ENCODE measurements around the gene CYP2C18.
"Not testable (repeated sequence)": the region's sequence is repeated elsewhere in the genome, so short reads cannot be mapped to it uniquely, and the experiment has no call there.

CYP2C18 gene

DNA sequence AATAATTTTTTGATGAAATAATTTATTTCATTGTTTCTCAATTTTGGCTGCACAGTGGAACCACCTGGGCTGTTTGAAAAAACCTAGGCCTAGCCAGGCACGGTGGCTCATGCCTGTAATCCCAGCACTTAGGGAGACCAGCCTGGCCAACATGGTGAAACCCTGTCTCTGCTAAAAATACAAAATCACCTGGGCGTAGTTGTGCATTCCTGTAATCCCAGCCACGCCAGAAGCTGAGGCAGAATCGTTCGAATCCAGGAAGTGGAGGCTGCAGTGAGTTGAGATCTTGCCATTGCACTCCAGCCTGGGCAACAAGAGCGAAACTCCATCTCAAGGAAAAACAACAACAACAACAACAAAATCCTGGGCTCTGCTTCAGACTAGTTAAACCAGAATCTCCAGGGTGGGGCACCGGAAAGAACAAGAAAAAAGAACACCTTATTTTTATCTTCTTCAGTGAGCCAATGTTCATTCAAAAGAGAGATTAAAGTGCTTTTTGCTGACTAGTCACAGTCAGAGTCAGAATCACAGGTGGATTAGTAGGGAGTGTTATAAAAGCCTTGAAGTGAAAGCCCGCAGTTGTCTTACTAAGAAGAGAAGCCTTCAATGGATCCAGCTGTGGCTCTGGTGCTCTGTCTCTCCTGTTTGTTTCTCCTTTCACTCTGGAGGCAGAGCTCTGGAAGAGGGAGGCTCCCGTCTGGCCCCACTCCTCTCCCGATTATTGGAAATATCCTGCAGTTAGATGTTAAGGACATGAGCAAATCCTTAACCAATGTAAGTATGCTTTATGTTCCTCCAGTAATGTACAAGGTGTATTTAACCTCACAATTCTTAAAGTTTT, at the start of gene CYP2C18:
Gene CYP2C18, plus strand, starts transcription at position 516 of the 841 bp plus-strand sequence. Its CDS starts 91 bp downstream, at position 607.
- Histone ChIP-seq H3K27ac (no peak within 1 kb of the TSS), H2AFZ (ENCODE audit: low read depth) (no peak within 1 kb of the TSS), H4K20me1 (ENCODE audit: insufficient read depth) (no peaks in the 10 kb centered on the region), H3K27me3 (ENCODE audit: insufficient read depth, low read depth) (no peaks in the 10 kb centered on the region), H3K36me3 (ENCODE audit: insufficient read depth) (no peaks in the 10 kb centered on the region), H3K79me2 (ENCODE audit: insufficient read depth, low read depth) (no peaks in the 10 kb centered on the region), H3K4me2 (no peak within 1 kb of the TSS), H3K9ac (no peak within 1 kb of the TSS), H3K4me3 (IDR thresholded peaks at IDR 0.05; ENCODE audit: insufficient read depth, low read depth, low read length) (no peak within 1 kb of the TSS), H3K4me1 (ENCODE audit: low read depth, poor library complexity, severe bottlenecking) (no peaks in the 10 kb centered on the region)
- TF ChIP-seq, protein P1, sequence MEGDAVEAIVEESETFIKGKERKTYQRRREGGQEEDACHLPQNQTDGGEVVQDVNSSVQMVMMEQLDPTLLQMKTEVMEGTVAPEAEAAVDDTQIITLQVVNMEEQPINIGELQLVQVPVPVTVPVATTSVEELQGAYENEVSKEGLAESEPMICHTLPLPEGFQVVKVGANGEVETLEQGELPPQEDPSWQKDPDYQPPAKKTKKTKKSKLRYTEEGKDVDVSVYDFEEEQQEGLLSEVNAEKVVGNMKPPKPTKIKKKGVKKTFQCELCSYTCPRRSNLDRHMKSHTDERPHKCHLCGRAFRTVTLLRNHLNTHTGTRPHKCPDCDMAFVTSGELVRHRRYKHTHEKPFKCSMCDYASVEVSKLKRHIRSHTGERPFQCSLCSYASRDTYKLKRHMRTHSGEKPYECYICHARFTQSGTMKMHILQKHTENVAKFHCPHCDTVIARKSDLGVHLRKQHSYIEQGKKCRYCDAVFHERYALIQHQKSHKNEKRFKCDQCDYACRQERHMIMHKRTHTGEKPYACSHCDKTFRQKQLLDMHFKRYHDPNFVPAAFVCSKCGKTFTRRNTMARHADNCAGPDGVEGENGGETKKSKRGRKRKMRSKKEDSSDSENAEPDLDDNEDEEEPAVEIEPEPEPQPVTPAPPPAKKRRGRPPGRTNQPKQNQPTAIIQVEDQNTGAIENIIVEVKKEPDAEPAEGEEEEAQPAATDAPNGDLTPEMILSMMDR (conservative IDR thresholded peaks at IDR 0.05; ENCODE audit: low read depth, low read length) = no peak

DNA sequence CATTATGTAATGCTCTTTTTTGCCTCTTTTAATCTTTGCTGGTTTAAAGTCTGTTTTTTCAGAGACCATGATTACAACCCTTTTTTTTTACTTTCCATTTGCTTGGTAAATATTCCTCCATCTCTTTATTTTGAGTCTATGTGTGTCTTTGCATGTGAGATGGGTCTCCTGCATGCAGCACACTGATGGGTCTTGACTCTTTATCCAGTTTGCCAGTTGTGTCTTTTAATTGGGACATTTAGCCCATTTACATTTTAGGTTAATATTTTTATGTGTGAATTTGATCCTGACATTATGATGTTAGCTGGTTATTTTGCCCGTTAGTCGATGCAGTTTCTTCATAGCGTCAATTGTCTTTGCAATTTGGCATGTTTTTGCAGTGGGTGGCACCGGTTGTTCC, 45.4 kb upstream of the CYP2C18 start:
- not testable (repeated sequence) for H4K20me1 ChIP-seq (ENCODE audit: insufficient read depth); H3K27ac ChIP-seq; H3K4me1 ChIP-seq (ENCODE audit: low read depth, poor library complexity, severe bottlenecking); H3K4me2 ChIP-seq; H3K79me2 ChIP-seq (ENCODE audit: insufficient read depth, low read depth); H3K4me3 ChIP-seq (IDR thresholded peaks at IDR 0.05; ENCODE audit: insufficient read depth, low read depth, low read length); H3K27me3 ChIP-seq (ENCODE audit: insufficient read depth, low read depth); H3K36me3 ChIP-seq (ENCODE audit: insufficient read depth); H2AFZ ChIP-seq (ENCODE audit: low read depth); H3K9ac ChIP-seq

DNA sequence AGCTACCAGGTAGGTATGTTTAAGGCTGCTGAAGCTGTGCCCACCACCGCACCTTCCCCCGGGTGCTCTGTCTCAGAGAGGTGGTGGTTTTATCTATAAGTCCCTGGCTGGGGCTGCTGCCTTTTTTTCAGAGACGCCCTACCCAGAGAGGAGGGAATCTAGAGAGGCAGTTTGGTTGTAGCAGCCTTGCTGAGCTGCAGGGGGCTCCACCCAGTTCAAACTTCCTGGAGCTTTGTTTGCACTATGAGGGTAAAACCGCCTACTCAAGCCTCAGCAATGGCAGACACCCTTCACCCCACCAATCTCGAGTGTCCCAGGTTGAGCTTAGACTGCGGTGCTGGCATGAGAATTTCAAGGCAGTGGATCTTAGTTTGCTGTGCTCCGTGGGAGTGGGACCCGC, 43.6 kb upstream of the CYP2C18 start:
- Histone ChIP-seq H3K27ac (no peak overlapping the region), H3K9ac (no peak overlapping the region), H3K4me2 (no peak overlapping the region), H2AFZ (ENCODE audit: low read depth) (no peak overlapping the region), H3K36me3 (ENCODE audit: insufficient read depth) (no peaks in the 10 kb centered on the region), H3K4me3 (IDR thresholded peaks at IDR 0.05; ENCODE audit: insufficient read depth, low read depth, low read length) (no peak overlapping the region), H3K4me1 (ENCODE audit: low read depth, poor library complexity, severe bottlenecking) (no peaks in the 10 kb centered on the region), H3K27me3 (ENCODE audit: insufficient read depth, low read depth) (no peaks in the 10 kb centered on the region), H4K20me1 (ENCODE audit: insufficient read depth) (no peaks in the 10 kb centered on the region), H3K79me2 (ENCODE audit: insufficient read depth, low read depth) (no peaks in the 10 kb centered on the region)
- TF ChIP-seq, protein P1 (conservative IDR thresholded peaks at IDR 0.05; ENCODE audit: low read depth, low read length) = no peak

DNA sequence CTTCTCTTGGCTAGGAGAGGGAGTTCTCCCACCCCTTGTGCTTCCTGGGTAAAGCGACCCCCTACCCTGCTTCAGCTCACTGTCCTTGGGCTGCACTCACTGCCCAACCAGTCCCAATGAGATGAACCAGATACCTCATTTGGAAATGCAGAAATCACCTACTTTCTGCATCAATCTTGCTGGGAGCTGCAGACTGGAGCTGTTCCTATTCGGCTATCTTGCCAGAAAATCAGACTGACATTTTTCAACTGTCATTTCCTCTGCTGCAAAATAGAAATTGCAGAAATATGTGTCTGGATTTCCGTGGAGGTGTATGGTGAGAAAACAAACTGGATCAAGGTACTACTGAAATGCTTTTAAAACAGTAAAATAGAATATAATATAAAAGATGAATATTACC, 43.0 kb upstream of the CYP2C18 start:
- no peak overlapping the region for H3K9ac ChIP-seq
- no peaks in the 10 kb centered on the region for H3K36me3 ChIP-seq (ENCODE audit: insufficient read depth)
- no peak overlapping the region for H3K4me3 ChIP-seq (IDR thresholded peaks at IDR 0.05; ENCODE audit: insufficient read depth, low read depth, low read length)
- H3K4me2 ChIP-seq = no peak overlapping the region
- no peak overlapping the region for H2AFZ ChIP-seq (ENCODE audit: low read depth)
- TF ChIP-seq, protein P1 (conservative IDR thresholded peaks at IDR 0.05; ENCODE audit: low read depth, low read length) = no peak
- no peaks in the 10 kb centered on the region for H4K20me1 ChIP-seq (ENCODE audit: insufficient read depth)
- no peaks in the 10 kb centered on the region for H3K27me3 ChIP-seq (ENCODE audit: insufficient read depth, low read depth)
- no peaks in the 10 kb centered on the region for H3K79me2 ChIP-seq (ENCODE audit: insufficient read depth, low read depth)
- H3K27ac ChIP-seq = no peak overlapping the region
- H3K4me1 ChIP-seq (ENCODE audit: low read depth, poor library complexity, severe bottlenecking) = no peaks in the 10 kb centered on the region

DNA sequence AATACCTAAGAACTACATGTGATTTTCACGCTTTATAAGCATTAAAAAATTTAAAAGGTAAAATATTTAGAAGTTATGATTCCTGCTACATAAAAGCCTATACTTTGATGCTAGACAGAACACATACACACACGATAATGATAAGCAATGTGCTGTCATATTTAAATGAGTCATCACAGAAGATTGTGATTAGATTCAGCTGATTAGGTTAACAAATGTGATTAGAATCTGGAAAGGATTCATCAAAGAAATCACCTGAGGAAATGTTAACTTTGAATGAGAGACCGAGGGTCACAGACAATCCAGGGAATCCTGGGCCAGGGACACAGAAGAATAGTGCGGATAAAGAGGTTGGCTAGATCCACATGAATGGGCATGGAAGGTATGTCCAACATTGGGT, 42.0 kb upstream of the CYP2C18 start:
- no peak overlapping the region for H3K9ac ChIP-seq
- no peak overlapping the region for H3K27ac ChIP-seq
- TF ChIP-seq, protein P1 (conservative IDR thresholded peaks at IDR 0.05; ENCODE audit: low read depth, low read length) = no peak
- no peaks in the 10 kb centered on the region for H3K27me3 ChIP-seq (ENCODE audit: insufficient read depth, low read depth)
- no peaks in the 10 kb centered on the region for H4K20me1 ChIP-seq (ENCODE audit: insufficient read depth)
- no peak overlapping the region for H3K4me3 ChIP-seq (IDR thresholded peaks at IDR 0.05; ENCODE audit: insufficient read depth, low read depth, low read length)
- H3K36me3 ChIP-seq (ENCODE audit: insufficient read depth) = no peaks in the 10 kb centered on the region
- H3K79me2 ChIP-seq (ENCODE audit: insufficient read depth, low read depth) = no peaks in the 10 kb centered on the region
- H3K4me1 ChIP-seq (ENCODE audit: low read depth, poor library complexity, severe bottlenecking) = no peaks in the 10 kb centered on the region
- no peak overlapping the region for H2AFZ ChIP-seq (ENCODE audit: low read depth)
- H3K4me2 ChIP-seq = no peak overlapping the region

All from KMS-11 (cell line).